Activated CD4-positive, alpha-beta T cell treated with anti-CD3 and anti-CD28 coated beads for 4 hours (primary cell): Measurements from ENCODE around the gene PMAIP1.
A peak's percentile ranks its signal among the peaks of the same experiment; 100 is the strongest.
"Not testable (repeated sequence)": the region's sequence is repeated elsewhere in the genome, so short reads cannot be mapped to it uniquely, and the experiment has no call there.

Source experiments
- DNase-seq, 2 donors: peaks; one replicate each; pipeline ENCODE4 v3.0.0-alpha.2; 2020

PMAIP1 gene

DNA sequence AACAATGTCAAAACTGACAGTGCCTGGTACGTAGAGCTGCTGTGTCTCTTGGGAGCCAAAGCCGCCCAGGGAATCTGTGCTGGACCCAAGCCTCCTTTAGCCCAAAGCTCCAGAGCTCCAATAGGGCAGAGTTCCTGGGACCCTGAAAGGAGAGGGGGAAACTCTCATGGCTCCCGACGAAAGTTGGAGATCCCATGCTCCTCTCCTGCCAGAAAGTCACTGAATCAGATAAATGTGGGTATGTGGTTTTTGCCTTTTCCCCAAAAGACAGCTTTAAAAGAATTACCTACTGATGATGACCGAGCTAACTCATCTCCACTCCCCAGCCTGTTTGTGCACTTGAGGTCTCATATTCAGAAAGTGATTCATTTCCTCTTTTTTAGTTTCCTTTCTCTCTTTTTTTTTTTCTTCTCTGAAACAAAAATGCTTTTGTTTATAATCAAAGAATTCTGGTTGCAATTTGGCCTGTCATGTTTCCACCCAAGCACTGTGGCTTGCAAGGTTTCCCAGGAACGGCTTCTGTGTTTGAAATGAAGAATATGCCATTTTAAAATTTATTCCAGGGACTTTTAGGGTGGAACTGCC, 14.1 kb upstream of the PMAIP1 start:
- peak; percentile 5 to 20 for DNase-seq

DNA sequence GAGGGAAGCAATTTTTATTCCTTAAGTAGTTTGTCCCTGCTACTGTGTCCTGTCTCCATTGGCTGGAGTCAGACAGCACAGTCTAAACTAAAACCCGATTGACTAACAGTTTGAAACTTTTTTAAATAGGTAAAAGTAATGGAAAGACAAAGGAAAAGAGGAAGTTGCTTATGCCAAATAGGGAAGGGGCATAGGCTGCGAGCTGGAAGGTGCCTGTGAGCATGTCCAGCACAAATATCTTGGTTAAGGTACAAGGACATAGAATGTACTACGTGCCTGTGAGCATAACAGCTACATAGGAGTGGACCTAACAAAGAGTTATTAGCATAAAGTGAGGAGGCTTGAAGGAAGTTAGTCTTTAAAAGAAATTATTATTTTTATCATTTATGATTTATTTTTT, 13.4 kb upstream of the PMAIP1 start:
- DNase-seq, result not testable (repeated sequence)

DNA sequence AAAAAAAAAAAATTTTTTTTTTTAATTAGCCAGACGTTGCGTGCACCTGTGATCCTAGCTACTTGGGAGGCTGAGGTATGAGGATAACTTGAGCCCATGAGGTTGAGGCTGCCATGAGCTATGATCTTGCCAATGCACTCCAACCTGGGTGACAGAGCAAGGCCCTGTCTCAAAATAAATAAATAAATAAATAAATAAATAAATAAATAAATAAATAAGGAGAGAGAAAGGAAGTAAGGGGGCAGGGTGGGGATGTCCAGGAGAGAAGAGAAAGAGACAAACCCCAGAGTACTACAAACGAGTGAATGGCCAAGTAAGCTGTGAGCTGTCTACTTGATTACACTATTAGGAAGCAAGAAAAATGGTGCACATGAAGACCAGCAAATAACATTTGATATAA, 7.7 kb upstream of the PMAIP1 start:
- DNase-seq, result no peak

DNA sequence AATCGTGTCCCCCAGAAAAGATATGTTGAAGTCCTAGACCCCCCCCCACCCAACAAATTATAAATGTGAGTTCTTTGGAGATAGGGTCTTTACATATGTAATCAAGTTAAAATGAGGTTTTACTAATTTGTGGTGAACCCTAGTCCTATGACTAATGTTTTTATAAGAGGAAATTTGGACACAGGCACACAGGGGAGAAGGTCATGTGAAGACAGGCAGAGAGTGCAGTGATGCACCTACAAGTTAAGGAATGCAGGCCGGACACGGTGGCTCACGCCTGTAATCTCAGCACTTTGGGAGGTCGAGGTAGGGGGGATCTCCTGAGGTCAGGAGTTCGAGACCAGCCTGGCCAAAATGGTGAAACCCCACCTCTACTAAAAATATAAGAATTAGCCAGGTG, 5.8 kb upstream of the PMAIP1 start:
- no peak for DNase-seq

DNA sequence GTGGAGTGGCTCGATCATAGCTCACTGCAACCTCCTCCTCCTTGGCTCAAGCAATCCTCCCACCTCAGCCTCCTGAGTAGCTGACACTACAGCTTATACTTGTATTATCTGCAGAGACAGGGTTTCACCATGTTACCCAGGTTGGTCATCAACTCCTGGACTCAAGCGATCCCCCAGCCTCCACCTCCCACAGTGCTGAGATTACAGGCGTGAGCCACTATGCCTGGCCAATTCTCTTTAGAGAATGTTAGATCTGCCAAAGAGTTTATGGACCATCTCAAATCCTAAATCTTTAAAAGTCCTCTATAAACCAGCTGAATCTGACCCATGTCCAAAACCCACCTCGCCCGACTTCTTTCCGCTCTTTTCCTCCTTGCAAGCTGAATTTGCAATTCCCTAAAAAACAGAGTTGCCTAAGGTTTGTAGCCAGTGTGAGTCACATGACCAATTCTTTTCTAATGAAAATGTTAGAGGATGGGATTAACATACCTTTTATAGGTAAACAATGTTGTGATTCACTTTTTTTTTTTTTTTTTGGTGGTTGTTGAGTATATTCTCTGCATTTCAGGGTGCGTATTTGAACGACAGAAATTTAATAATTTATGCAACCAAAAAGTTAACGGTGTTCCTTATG, 2.4 kb upstream of the PMAIP1 start:
- no peak for DNase-seq

DNA sequence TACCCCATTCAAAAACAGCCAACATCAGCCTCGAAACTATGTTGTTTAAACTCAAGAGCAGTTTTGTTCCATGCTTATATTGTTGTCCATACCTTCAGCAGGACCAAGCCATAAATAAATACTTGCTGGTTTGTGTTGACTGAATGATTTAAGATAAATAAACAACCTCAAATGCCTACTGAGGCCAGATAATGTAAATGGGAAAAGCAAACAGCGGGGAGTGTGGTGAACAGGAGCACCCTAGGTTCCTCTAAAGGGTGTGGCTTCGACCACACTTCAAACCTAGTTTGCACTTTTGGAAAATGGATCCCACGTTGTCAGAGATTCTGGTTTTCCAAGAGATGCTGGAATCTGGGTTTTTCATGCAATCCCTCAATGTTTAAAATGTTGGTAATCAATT, 1.7 kb upstream of the PMAIP1 start:
- DNase-seq, result no peak

DNA sequence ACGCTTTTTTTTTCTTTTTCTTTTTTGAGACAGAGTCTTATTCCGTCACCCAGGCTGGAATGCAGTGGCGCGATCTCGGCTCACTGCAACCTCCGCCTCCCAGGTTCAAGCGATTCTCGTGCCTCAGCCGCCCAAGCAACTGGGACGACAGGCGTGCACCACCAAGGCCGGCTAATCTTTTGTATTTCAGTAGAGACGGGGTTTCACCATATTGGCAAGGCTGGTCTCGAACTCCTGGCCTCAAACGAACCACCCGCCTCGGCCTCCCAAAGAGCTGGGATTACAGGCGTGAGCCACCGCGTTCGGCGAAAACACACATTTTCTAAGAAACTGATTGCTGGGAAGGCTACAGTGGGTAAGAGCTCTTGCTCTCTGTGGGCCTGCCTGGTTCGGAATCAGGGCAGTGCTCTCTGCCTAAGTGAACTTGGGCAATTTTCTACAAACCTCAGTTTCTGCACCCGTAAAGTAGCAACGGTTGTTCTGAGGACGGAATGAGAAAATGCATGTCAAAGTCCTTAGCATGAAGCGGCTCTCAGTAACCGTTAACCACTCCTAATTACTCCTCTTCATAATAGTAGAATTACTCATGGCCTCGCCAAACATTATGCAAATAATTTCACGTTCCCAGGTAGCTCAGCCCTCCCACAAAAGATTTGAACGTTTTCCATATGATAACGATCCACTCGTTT, 1.0 kb upstream of the PMAIP1 start:
- DNase-seq, result no peak

DNA sequence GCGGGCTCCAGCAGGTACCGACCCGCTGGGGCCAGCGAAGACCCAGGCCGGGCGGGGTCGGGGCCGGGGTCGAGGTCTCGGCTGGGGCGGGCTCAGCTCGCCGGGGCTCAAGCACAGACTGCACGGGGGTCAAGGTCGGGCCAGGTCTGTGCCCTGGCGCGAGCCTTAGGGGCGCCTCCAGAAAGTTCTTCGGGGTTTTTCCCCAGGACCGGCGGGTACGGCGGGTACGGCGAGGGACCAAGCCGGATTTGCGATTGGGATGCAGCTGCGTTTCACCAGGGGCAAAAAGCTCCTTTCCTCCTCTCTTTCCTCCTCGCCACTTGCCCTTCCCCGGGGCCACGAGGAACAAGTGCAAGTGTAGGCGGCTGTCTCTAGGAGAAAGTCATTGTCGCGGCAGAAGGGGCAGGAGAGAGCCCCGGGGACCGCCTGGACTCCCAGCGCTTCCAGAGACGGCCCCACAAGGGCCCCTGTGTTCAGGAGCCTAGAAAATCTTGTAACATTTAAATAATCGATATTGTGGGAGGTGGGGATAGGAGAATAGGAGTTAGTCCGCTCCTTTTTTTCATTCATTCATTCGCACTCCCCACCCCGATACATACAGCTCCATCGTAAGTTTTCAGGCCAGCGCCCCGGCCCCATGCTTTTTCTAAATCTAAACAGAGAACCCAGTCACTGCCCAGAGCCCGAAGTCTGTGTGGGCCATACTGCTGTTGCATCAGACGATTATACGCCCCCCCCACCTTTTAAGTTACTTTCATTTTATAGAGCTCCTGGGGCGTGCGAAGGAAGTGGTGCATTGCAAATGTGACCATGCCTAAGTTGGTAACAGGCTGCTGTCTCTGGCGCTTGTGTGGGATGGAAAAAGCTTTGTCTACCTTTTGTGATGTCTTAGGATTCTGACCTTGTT, 679 bp downstream of the PMAIP1 start:
- peak; percentile 72 to 75 for DNase-seq

DNA sequence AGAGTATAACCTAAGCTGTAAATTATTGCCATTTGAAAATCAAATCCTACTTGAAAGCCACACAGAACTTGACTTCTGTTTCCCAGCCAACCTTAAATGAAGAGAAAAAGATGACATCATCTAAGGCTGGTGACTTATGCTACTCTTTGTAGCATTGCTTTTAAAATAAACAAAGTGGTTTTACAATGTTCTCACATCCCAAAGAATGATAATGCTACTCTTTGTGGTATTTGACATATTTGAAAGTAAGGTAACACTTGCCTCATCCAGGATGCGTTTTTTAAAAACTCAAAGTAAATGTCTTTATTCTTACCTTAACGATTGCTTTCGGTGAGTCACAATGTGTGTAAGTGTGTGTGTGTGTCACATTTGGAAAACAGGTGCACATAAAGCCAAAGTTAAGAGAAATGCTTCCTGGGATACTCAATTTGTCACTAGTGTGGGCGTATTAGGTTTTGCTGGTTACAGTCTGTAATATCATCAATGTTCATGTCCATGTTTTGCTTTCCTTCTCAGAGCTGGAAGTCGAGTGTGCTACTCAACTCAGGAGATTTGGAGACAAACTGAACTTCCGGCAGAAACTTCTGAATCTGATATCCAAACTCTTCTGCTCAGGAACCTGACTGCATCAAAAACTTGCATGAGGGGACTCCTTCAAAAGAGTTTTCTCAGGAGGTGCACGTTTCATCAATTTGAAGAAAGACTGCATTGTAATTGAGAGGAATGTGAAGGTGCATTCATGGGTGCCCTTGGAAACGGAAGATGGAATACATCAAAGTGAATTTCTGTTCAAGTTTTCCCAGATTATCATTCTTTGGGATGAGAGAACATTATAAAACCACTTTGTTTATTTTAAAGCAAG, 2.6 kb downstream of the PMAIP1 start:
- no peak for DNase-seq

DNA sequence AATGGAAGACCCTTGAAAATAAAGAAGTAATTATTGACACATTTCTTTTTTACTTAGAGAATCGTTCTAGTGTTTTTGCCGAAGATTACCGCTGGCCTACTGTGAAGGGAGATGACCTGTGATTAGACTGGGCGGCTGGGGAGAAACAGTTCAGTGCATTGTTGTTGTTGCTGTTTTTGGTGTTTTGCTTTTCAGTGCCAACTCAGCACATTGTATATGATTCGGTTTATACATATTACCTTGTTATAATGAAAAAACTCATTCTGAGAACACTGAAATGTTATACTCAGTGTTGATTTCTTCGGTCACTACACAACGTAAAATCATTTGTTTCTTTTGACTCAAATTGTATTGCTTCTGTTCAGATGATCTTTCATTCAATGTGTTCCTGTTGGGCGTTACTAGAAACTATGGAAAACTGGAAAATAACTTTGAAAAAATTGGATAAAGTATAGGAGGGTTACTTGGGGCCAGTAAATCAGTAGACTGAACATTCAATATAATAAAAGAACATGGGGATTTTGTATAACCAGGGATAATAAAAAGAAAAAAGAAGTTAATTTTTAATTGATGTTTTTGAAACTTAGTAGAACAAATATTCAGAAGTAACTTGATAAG, 3.3 kb downstream of the PMAIP1 start:
- DNase-seq, result no peak

DNA sequence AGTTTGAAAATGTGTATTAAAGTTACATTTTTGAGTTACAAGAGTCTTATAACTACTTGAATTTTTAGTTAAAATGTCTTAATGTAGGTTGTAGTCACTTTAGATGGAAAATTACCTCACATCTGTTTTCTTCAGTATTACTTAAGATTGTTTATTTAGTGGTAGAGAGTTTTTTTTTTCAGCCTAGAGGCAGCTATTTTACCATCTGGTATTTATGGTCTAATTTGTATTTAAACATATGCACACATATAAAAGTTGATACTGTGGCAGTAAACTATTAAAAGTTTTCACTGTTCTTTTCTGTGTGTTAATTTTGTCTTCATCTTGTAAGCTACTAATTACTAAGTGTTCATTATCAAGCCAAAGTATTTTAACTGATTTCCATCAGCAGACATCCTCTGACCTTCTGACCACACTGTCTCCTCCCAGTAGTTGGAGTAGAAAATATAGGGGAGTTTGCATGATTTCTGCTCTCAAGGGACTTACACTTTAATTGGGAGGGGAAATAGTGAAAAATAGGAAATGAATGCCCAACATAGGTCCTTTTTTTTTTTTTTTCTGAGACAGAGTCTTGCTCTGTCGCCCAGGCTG, 4.3 kb downstream of the PMAIP1 start:
- no peak for DNase-seq

DNA sequence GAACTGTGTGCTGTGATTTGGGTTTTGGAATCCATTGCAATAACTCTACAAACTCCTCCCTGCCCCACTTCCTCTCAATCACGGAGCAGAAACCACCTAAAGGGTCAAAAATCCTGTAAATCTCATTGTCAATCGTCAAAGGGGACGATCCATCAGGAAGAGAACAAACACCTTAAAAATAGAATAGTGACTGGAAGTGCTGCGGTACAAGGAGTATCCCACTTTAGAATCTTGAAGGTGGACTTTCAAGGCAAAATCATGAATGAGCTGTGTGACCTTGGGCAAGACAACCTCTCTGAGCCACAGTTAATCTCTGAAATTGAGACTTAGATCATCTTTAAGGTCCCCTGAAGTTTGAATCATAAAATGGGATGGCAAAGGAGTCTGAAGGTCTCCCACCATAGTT, 5.9 kb downstream of the PMAIP1 start:
- no peak for DNase-seq

DNA sequence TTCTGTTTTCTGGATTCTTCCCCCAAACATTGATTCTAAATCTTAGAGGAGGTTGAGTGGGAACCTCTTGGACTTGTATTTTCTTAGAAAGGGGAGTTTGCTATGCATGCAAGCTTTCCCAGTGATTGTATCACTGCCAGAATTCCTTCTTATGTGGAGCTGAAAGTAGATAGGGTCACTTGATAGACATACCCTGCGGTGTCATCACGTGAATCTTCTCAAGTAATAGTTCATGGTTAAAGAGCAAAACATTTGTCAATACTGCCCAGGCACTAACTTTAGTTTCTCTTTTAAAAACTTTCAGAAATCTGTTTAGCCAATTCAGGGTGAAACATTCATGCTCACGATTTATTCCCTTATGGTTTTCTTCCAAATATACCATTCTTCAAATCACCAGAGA, 6.4 kb downstream of the PMAIP1 start:
- no peak for DNase-seq

DNA sequence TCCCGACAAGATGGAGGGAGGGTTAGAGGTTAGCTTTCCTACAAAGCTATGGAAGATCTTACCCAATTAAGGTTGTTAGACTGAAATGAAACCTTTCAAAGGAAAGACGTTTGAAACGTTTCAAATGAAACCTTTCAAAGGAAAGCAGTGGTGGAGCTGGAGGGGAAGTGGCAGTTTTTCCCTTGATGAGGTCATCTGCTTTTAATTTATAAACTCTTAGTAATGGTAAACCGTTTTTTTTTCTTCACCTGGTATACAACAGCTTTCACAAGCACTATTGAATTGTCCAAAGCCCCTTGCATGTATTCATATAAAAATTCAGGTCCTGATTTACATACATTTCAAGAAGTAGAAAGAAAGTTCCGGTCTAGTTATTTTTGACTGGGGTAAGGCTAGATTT, 7.4 kb downstream of the PMAIP1 start:
- DNase-seq, result no peak

DNA sequence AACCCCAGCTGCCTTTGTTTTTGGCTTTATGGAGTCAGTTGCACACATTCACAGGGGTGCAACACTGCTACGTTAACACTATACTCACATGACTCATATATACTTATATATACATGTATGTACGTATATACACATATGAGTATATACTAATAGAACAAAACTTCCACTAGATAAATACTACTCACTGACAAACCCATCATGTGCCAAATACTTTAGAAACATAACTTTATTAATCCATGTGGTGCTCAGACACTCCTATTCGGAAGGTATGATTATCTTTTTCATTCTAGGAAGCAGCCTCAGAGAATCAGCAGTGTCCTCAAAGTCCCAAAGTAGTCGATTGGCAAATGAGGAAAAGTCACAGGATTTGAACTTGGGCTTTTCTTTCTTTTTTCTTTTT, 7.9 kb downstream of the PMAIP1 start:
- DNase-seq, result no peak

DNA sequence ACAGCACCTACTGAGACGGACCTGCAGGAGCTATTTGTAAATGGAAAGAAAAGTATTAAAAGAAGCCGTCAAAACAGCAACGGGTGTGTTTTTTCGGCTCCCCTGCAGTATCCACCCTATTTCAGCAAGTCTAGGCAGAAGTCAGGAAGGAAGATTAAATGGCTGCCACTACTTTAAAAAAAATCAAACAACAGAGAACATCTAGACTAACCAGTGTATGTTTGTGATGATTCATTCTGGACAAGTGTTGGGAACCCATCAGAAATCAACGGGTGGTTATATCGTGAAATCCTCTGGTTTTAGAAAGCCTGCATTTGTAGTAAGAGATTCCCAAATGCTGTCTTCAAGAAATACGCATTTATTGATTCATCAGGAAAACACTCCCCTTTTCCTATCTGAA, 9.0 kb downstream of the PMAIP1 start:
- no peak for DNase-seq

DNA sequence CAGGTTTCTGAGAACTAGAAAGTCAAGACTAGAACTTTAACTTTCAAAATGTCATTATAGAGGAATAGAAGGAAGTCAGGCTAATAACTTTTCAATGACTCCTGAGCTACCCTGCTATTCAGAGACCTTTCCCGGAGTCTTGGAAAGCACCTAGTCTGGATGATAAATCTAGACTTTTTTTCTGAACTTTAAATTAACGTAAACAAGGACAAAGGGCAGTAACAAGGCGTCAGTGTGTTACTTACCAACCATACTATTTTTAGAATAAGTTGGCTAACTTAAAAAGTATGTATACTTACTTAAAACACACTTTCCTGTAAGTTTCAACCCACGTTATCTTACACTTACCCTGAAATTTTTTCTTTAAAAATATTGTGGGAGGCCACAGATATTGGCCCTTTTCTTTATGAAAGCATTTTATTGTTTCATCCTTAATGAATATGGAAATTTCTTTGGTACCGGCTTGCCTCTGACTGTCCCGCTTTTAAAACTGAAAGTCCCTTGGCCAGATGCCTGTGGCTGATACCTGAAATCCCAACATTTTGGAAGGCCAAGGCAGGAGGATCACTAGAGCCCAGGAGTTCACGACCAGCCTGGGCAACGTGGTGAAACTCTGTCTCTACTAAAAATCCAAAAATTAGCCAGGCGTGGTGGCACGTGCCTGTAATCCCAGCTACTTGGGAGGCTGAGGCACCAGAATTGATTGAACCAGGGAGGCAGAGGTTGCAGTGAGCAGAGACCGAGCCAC, 9.7 kb downstream of the PMAIP1 start:
- no peak for DNase-seq

DNA sequence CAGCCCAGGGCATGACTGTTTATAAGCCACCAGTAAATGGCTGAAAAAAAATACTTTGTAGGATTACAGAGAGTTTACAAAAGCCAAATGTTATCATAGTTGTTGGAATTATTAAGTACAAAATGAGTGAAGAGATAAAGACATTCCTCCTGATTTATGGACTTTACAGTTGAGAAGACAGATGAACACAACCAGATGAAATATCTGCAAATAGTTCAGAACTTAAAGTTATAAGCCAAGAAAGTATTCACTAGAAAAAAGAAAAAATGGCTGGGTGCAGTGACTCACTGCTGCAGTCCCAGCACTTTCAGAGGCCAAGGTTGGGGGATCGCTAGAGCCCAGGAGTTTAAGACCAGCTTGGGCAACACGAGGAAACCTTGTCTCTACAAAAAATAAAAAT, 11.2 kb downstream of the PMAIP1 start:
- no peak for DNase-seq

DNA sequence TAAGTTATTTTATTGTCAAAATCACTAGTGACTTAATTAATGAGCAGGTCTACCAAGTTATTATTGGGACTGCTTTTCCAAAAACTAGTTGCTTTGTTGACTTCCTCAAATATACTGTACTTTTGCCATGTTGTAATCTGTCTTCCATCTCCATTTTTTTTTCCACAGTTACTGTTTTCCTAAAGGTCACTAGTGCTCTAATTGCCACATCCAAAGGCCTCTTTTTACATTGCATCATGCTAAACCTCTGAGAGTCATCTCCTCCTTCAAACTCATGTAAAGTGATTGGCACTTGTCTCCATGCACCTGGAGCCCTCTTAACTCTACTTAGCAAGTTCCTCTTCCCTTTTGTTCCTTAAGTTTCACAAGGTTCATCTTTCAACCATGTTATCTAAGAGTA, 11.8 kb downstream of the PMAIP1 start:
- no peak for DNase-seq

DNA sequence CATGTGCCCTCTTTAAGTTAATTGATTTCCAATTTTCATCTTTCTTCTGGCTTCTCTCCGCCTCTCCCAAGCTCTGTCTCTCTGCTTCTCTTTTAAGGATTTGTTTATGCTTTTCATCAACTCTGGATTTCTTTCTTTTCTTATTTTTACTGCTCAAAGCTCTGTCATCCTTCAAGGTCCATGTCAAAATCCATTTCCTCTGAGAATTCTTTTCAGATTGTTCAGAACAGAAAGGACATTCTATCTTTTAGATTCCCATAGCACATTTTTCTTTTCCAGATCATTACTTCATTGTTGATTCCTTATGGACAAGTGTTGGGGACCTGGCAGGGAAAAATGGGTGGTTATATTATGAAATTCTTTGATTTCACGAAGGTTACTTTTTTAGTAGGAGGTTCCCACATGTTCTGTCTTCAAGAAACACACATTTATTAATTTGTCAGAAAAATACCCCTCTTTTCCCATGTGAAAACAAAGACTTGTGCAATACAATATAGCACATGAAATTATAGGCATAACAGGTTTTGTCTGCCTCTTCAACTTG, 12.3 kb downstream of the PMAIP1 start:
- no peak for DNase-seq

DNA sequence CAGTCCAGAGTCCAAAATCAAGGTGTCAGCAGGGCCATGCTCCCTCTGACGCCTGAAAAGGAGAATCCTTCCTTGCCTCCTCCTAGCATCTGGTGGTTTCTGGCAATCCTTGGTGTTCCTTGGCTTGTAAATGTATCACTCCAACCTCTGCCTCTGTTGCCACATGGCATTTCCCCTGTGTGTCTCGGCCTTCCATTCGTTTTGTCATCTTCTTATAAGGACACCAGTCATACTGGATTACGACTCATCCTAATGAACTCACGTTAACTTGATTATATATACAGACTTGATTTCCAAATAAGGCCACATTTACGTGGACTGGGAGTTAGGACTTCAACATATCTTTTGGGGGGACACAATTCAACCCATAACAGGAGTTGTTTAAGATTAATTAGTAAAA, 15.8 kb downstream of the PMAIP1 start:
- DNase-seq, result no peak
